IMR-90 (cell line): ENCODE measurements around the gene C13orf42. TPM values are rescaled to one million over a fixed set of nuclear protein-coding genes. Genes with fewer than 3 reads are reported as not detected.
"Not testable (repeated sequence)": the region's sequence is repeated elsewhere in the genome, so short reads cannot be mapped to it uniquely, and the experiment has no call there.

Experiments
- ATAC-seq: fragments of 200-7000 bp; cut with Tn5 transposase; 2 replicates; pipeline ENCODE4 v1.9.1; 2020; ENCODE audit warnings: low read depth, mild to moderate bottlenecking, moderate library complexity
- BruUV-seq: library from RNA; stranded (reverse); fragments of 400-500 nt; replicated peaks from 2 replicates; lab custom pipeline; 2021; lab: Mats Ljungman, UMichigan
- CTCF ChIA-PET: fragments of 300-600 bp; formaldehyde crosslinking; extraction: SDS; loops from one replicate; lab custom pipeline; 2021; ENCODE audit warnings: antibody characterized with exemption; lab: Yijun Ruan, JAX
- POLR2A ChIA-PET: fragments of 300-600 bp; sonication (Branson Sonifier 250); formaldehyde crosslinking; loops from one replicate; lab custom pipeline; 2022; ENCODE audit warnings: antibody characterized with exemption; ENCODE audit not compliant: unreplicated experiment; lab: Charles Lee
- DNase-seq: peaks from one replicate; pipeline ENCODE4 v3.0.0; 2013
- H2AFZ ChIP-seq: replicated peaks from 2 replicates; pipeline ENCODE3; 2013; ENCODE audit warnings: low read length, mild to moderate bottlenecking; ENCODE audit not compliant: poor library complexity
- H2AK5ac ChIP-seq: 2 replicates; pipeline ENCODE4 v1.6.1; 2013; ENCODE audit warnings: low read depth, low read length, inconsistent platforms
- H2AK9ac ChIP-seq: replicated peaks from 2 replicates; pipeline ENCODE3; 2013; ENCODE audit warnings: mild to moderate bottlenecking, low read depth, low read length, moderate library complexity; ENCODE audit not compliant: poor library complexity
- H2BK120ac ChIP-seq: 2 replicates; pipeline ENCODE4 v1.6.1; 2013; ENCODE audit warnings: low read depth, low read length, inconsistent platforms
- H2BK15ac ChIP-seq: 3 replicates; pipeline ENCODE4 v1.6.1; 2013; ENCODE audit warnings: low read depth, low read length, inconsistent platforms
- H2BK20ac ChIP-seq: 2 replicates; pipeline ENCODE4 v1.6.1; 2013; ENCODE audit warnings: low read depth, mild to moderate bottlenecking, inconsistent platforms, low read length, moderate library complexity
- H2BK5ac ChIP-seq: 2 replicates; pipeline ENCODE4 v1.6.1; 2013; ENCODE audit warnings: mild to moderate bottlenecking, low read depth, low read length, inconsistent platforms; ENCODE audit not compliant: poor library complexity, severe bottlenecking
- H3K14ac ChIP-seq: replicated peaks from 2 replicates; pipeline ENCODE4 v1.6.1; 2013; ENCODE audit warnings: low read depth, low read length, inconsistent platforms
- H3K18ac ChIP-seq: 2 replicates; pipeline ENCODE4 v1.6.1; 2013; ENCODE audit warnings: low read depth, low read length, control low read depth
- H3K23ac ChIP-seq: 2 replicates; pipeline ENCODE4 v1.6.1; 2013; ENCODE audit warnings: low read depth, low read length, inconsistent platforms
- H3K27ac ChIP-seq: 2 replicates; pipeline ENCODE4 v1.5.1; 2013; ENCODE audit warnings: mild to moderate bottlenecking, control low read depth, low read length; ENCODE audit not compliant: insufficient read depth
- H3K27me3 ChIP-seq: 2 replicates; pipeline ENCODE4 v1.6.1; 2013; ENCODE audit warnings: low read length; ENCODE audit not compliant: control insufficient read depth, insufficient read depth
- H3K36me3 ChIP-seq: 2 replicates; pipeline ENCODE4 v1.6.1; 2013; ENCODE audit warnings: low read length, mixed read lengths; ENCODE audit not compliant: control insufficient read depth, insufficient read depth
- H3K4ac ChIP-seq: 2 replicates; pipeline ENCODE4 v1.6.1; 2013; ENCODE audit warnings: low read depth, low read length, inconsistent platforms
- H3K4me1 ChIP-seq: 2 replicates; pipeline ENCODE4 v1.6.1; 2013; ENCODE audit warnings: low read length, mixed read lengths; ENCODE audit not compliant: control insufficient read depth, insufficient read depth
- H3K4me2 ChIP-seq: 2 replicates; pipeline ENCODE4 v1.6.1; 2013; ENCODE audit warnings: low read depth, mild to moderate bottlenecking, control low read depth, low read length, moderate library complexity
- H3K4me3 ChIP-seq: 2 replicates; pipeline ENCODE4 v1.5.1; 2013; ENCODE audit warnings: low read depth, mild to moderate bottlenecking, control low read depth, low read length, moderate library complexity; ENCODE audit not compliant: insufficient read depth
- H3K56ac ChIP-seq: 2 replicates; pipeline ENCODE4 v1.6.1; 2013; ENCODE audit warnings: low read length, inconsistent platforms; ENCODE audit not compliant: insufficient read depth; ENCODE audit errors: extremely low read depth
- H3K79me1 ChIP-seq, 2 experiments: 2 replicates each; pipeline ENCODE4 v1.6.1; 2013; ENCODE audit warnings: low read length in 2 of 2, inconsistent platforms in 1 of 2, low read depth in 1 of 2
- H3K9ac ChIP-seq: 2 replicates; pipeline ENCODE4 v1.6.1; 2013; ENCODE audit warnings: low read depth, low read length, control low read depth
- H3K9me1 ChIP-seq: 2 replicates; pipeline ENCODE4 v1.6.1; 2013; ENCODE audit warnings: low read length, inconsistent platforms; ENCODE audit not compliant: insufficient read depth
- H3K9me3 ChIP-seq: 2 replicates; pipeline ENCODE4 v1.6.1; 2013; ENCODE audit warnings: low read length; ENCODE audit not compliant: control insufficient read depth, insufficient read depth
- H4K20me1 ChIP-seq: 2 replicates; pipeline ENCODE4 v1.6.1; 2013; ENCODE audit warnings: low read length, inconsistent platforms; ENCODE audit not compliant: insufficient read depth
- H4K5ac ChIP-seq: 2 replicates; pipeline ENCODE4 v1.6.1; 2013; ENCODE audit warnings: mild to moderate bottlenecking, low read depth, low read length, control low read depth
- H4K8ac ChIP-seq, 2 experiments: 2 replicates each; pipeline ENCODE4 v1.6.1; 2013; ENCODE audit warnings: low read depth in 2 of 2, low read length in 2 of 2, control low read depth in 1 of 2, inconsistent platforms in 1 of 2
- H4K91ac ChIP-seq: 2 replicates; pipeline ENCODE4 v1.6.1; 2013; ENCODE audit warnings: low read depth, low read length, inconsistent platforms; ENCODE audit not compliant: insufficient read depth
- WGBS, 2 experiments: methylation state at CpG; one replicate each; pipeline versions ENCODE4 v1.1.5 to v1.1.7; 2013; ENCODE audit warnings: missing lambda C conversion rate in 2 of 2; ENCODE audit not compliant: insufficient read length in 1 of 2; ENCODE audit errors: extremely low coverage in 2 of 2; 5-methylcytosine and 5-hydroxymethylcytosine counted together
- dilution Hi-C: fragments of 300-500 bp; cut with HindIII; formaldehyde crosslinking; loops from one replicate; pipeline ENCODE4 v1.14.3; 2018; ENCODE audit warnings: low sequenced_read_pairs; ENCODE audit not compliant: unreplicated experiment
- in situ Hi-C: fragments of 300-500 bp; cut with MboI; formaldehyde crosslinking; loops from 3 replicates; pipeline ENCODE4 v1.14.3; 2019; ENCODE audit warnings: low sequenced_read_pairs, inconsistent platforms, mixed read lengths
- intact Hi-C: fragments of 100-400 bp; cut with micrococcal nuclease; formaldehyde crosslinking; loops from 2 replicates; pipeline ENCODE4 v1.10.0; 2022
- polyA plus RNA-seq, 3 experiments: library from polyadenylated mRNA; depleted of rRNA; stranded (reverse); fragments of >200 nt; gene quantifications; 2 replicates each; pipeline ENCODE4 v1.2.3, GENCODE V29; 2012; ENCODE audit warnings: low replicate concordance in 1 of 3
- total RNA-seq: library from RNA; depleted of rRNA; stranded (reverse); fragments of >200 nt; gene quantifications from 2 replicates; pipeline ENCODE4 v1.2.3, GENCODE V29; 2012
- TF ChIP-seq, protein P1 (sequence below): conservative IDR thresholded peaks from 2 replicates; pipeline ENCODE4 v1.5.1; 2012; ENCODE audit warnings: mild to moderate bottlenecking, low read depth, low read length, improper control_type of control experiment

The C13orf42 gene
- total and polyA plus RNA-seq, 2 of the 4 experiments (the other 2 are of a cell fraction): not detected

DNA sequence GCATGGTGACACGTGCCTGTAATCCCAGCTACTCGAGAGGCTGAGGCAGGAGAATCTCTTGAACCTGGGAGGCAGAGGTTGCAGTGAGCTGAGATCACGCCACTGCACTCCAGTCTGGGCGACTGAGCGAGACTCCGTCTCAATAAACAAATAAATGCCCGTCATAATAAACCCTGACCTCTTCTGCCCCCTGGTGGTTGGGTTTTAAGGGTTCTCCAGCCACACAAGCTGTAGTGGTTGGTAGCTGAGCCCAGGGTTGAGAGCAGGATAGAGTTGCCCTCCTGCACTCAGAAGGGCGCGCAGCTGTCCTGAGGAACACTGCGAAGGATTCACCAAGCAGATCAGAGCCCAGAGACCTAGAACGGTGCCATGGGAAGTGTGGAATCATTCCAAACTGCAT is 9.8 kb upstream of the C13orf42 start:
- dilution Hi-C loops, H4K5ac ChIP-seq, ATAC-seq, H3K27me3 ChIP-seq, H2AK9ac ChIP-seq, H2BK15ac ChIP-seq, H3K4me2 ChIP-seq, H3K14ac ChIP-seq, H3K9me1 ChIP-seq, H3K4me3 ChIP-seq, POLR2A ChIA-PET, H3K36me3 ChIP-seq, DNase-seq, H2AFZ ChIP-seq, H3K9ac ChIP-seq, H4K8ac ChIP-seq, H3K9me3 ChIP-seq, H2AK5ac ChIP-seq, H3K18ac ChIP-seq, H4K91ac ChIP-seq, H2BK20ac ChIP-seq, H4K20me1 ChIP-seq, intact Hi-C loops, H3K23ac ChIP-seq, BruUV-seq, H3K27ac ChIP-seq, H2BK5ac ChIP-seq, H3K4me1 ChIP-seq, H2BK120ac ChIP-seq, H3K79me1 ChIP-seq, H3K4ac ChIP-seq, H3K56ac ChIP-seq: not testable (repeated sequence)
- CTCF ChIA-PET: interaction anchor here (1.7 kb wide), 1 partner anchor 10 kb away, joined by 4 read pairs; the partner anchor contains the start of gene C13orf42
- TF ChIP-seq, protein P1, sequence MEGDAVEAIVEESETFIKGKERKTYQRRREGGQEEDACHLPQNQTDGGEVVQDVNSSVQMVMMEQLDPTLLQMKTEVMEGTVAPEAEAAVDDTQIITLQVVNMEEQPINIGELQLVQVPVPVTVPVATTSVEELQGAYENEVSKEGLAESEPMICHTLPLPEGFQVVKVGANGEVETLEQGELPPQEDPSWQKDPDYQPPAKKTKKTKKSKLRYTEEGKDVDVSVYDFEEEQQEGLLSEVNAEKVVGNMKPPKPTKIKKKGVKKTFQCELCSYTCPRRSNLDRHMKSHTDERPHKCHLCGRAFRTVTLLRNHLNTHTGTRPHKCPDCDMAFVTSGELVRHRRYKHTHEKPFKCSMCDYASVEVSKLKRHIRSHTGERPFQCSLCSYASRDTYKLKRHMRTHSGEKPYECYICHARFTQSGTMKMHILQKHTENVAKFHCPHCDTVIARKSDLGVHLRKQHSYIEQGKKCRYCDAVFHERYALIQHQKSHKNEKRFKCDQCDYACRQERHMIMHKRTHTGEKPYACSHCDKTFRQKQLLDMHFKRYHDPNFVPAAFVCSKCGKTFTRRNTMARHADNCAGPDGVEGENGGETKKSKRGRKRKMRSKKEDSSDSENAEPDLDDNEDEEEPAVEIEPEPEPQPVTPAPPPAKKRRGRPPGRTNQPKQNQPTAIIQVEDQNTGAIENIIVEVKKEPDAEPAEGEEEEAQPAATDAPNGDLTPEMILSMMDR: peak; percentile 14; the same call in 1 of the 2 replicates
- in situ Hi-C loops: loop anchor here (10.0 kb wide), 1 partner anchor 164 kb away; no protein-coding TSS in a partner anchor
- WGBS, 2 experiments: no CpG with 5 or more reads among the region's 11 CpGs
